Naive thymus-derived CD8-positive, alpha-beta T cell (primary cell): Measurements from ENCODE around the gene SLC19A1. TPM values are rescaled to one million over a fixed set of nuclear protein-coding genes. Genes with fewer than 3 reads are reported as not detected.
A peak's percentile ranks its signal among the peaks of the same experiment; 100 is the strongest.

Experiments
- ATAC-seq, 2 donors: fragments of 150-1000 bp; cut with Tn5 transposase in 1 of 2; sonication (Bioruptor Pico), chemical (Tn5 transposase) in 1 of 2; 1 replicate in 1 of 2; 2 replicates in 1 of 2; pipeline ENCODE4 v1.10.0; 2021; ENCODE audit warnings: mild to moderate bottlenecking in 2 of 2, moderate library complexity in 2 of 2
- POLR2A ChIA-PET: fragments of 350-600 bp; sonication (Branson Sonifier 250); formaldehyde crosslinking; loops from one replicate; lab custom pipeline; 2021; ENCODE audit warnings: antibody characterized with exemption; lab: Charles Lee
- DNase-seq, 10 donors: peaks; one replicate each; pipeline versions ENCODE4 v3.0.0 to v3.0.0-alpha.2; 2020 to 2022
- H3K27ac Mint-ChIP-seq, 10 donors: one replicate each; pipeline ENCODE4 v1.8.0; 2020 to 2022; ENCODE audit warnings: mild to moderate bottlenecking in 10 of 10, mixed read lengths in 10 of 10, moderate library complexity in 4 of 10, inconsistent platforms in 1 of 10
- H3K27me3 Mint-ChIP-seq, 5 donors: one replicate each; pipeline ENCODE4 v1.8.0; 2021 to 2022; ENCODE audit warnings: mixed read lengths in 5 of 5
- H3K36me3 Mint-ChIP-seq, 3 donors: one replicate each; pipeline ENCODE4 v1.8.0; 2020 to 2022; ENCODE audit warnings: mixed read lengths in 3 of 3, mild to moderate bottlenecking in 2 of 3, inconsistent platforms in 1 of 3
- H3K4me1 Mint-ChIP-seq, 4 donors: one replicate each; pipeline ENCODE4 v1.8.0; 2021 to 2022; ENCODE audit warnings: mixed read lengths in 4 of 4
- H3K4me3 Mint-ChIP-seq, 10 donors: one replicate each; pipeline ENCODE4 v1.8.0; 2020 to 2022; ENCODE audit warnings: mild to moderate bottlenecking in 10 of 10, mixed read lengths in 10 of 10, moderate library complexity in 6 of 10, inconsistent platforms in 1 of 10
- H3K9me3 Mint-ChIP-seq, 9 donors: one replicate each; pipeline ENCODE4 v1.8.0; 2020 to 2022; ENCODE audit warnings: mixed read lengths in 9 of 9, mild to moderate bottlenecking in 3 of 9, inconsistent platforms in 1 of 9, moderate library complexity in 1 of 9
- polyA plus RNA-seq, 3 donors: library from polyadenylated mRNA; unstranded; fragments of 300-500 nt; fragmentation: Illumina TruSeq; gene quantifications; one replicate each; pipeline ENCODE4 v1.2.3, GENCODE V29; 2021
- total RNA-seq, 8 experiments: library from RNA in 2 of 8; stranded (reverse) in 2 of 8; gene quantifications; one replicate each; pipeline ENCODE4 v1.2.3 and lab custom pipeline; 2021 to 2026

The SLC19A1 gene
- total and polyA plus RNA-seq, 5 experiments from 2014 or later, result 4.6 to 14.4 (median 10.2) TPM

DNA sequence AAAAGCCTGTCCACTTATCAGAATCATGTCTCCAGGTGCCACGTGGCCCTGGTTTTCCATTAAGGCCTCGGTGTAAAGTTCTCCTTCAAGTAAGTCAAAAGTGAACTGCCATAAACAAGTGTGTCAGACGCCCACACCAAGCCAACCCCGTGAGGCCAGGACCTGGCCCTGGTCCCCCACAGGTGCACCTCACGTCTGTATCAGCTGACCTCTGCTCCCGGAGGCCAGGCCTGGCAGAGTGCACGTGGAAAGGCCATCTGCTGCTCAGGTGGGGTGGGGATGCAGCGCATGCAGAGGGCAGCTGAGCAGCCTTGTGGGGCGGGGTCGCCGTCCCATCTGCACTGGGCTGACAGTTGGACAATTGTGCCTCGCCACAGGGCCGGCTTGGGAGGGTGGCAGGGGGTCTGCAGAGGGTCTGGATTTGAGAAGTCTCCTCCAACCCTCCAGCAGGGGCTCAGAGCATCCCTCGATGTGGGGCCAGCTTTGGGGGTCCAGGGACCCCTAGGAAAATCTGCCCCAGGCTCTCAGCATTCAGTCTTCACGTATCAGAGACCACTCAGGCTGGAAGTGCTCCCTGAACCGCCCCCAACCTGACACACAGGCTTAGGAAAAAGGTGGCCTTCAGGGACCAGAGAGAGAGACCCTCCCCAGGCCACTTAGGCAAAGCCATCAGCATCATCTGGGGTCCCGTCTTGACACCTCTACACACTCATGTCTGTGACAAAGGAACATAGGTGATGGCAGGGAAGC lies 3.0 kb downstream of the SLC19A1 start:
- POLR2A ChIA-PET, result interaction anchor here (0.6 kb wide), 1 partner anchor 720 kb away, joined by 3 read pairs; no protein-coding TSS in a partner anchor
- Mint-ChIP-seq H3K27me3 (no peaks in the 10 kb centered on the region), H3K4me1 (peaks cover 5 to 48% (median 29%) of the 10 kb centered on the region in 4 donors), H3K36me3 (peaks cover 0 to 4% (median 0%) of the 10 kb centered on the region in 3 donors), H3K27ac (peak overlapping the region in 3 of 10 donors; percentile 10 to 73 (median 69)), H3K4me3 (peak overlapping the region in 5 of 10 donors; percentile 2 to 74 (median 66)), H3K9me3 (no peaks in the 10 kb centered on the region)
- DNase-seq (peak in 1 of 10 donors; percentile 47), ATAC-seq (no peak)

DNA sequence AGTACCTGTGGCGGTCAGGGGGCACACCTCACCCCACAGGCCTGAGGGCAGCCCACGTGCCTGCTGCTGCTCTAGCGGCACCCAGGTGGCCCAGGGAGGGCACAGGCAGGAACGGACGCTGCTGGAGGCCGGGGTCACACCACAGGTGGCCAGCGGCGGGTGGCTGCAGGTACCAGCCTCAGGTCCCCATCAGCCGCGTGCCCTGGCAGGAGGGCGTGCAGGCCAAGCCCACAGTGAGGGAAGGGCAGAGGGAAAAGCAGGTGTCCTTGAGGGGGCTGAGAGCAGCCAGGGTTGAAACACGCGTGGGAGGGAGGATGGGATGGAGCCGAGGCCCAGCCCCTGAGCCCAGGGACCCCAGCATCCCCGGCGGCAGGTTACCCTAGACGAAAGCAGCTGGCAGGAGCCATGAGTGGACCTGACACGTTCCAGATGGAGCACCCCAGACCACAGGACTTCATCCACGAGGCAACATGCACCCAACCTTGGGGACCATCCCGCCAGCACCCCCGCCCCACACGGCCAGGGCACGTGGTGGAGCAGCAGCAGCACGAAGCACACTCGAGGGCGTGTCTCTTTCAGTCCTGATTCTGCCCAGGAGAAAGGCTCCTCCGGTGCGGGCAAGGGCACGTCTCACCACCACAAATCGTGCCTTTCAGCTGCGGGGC lies 3.7 kb downstream of the SLC19A1 start:
- POLR2A ChIA-PET, result interaction anchor here (0.6 kb wide), 1 partner anchor 720 kb away, joined by 3 read pairs; no protein-coding TSS in a partner anchor
- peaks cover 5 to 50% (median 27%) of the 10 kb centered on the region in 4 donors for H3K4me1 Mint-ChIP-seq
- peaks cover 0 to 4% (median 0%) of the 10 kb centered on the region in 3 donors for H3K36me3 Mint-ChIP-seq
- H3K9me3 Mint-ChIP-seq, result no peaks in the 10 kb centered on the region
- ATAC-seq (no peak), DNase-seq (peak in 1 of 10 donors; percentile 57)
- no peak overlapping the region for H3K4me3 Mint-ChIP-seq
- H3K27me3 Mint-ChIP-seq, result no peaks in the 10 kb centered on the region
- no peak overlapping the region for H3K27ac Mint-ChIP-seq

GRCh38 chr21:45537746-45538291 lies 4.4 kb downstream of the SLC19A1 start:
- peak in 1 of 10 donors; percentile 36 for DNase-seq
- H3K9me3 Mint-ChIP-seq, result no peaks in the 10 kb centered on the region

GRCh38 chr21:45537111-45537745 lies 5.0 kb downstream of the SLC19A1 start:
- POLR2A ChIA-PET, result interaction anchor here (0.5 kb wide), 1 partner anchor 29 kb away, joined by 5 read pairs; no protein-coding TSS in a partner anchor
- ATAC-seq, result no peak
- H3K36me3 Mint-ChIP-seq, result peaks cover 0 to 4% (median 0%) of the 10 kb centered on the region in 3 donors
- H3K4me3 Mint-ChIP-seq, result no peak overlapping the region
- no peaks in the 10 kb centered on the region for H3K27me3 Mint-ChIP-seq
- peaks cover 8 to 58% (median 32%) of the 10 kb centered on the region in 4 donors for H3K4me1 Mint-ChIP-seq
- no peaks in the 10 kb centered on the region for H3K9me3 Mint-ChIP-seq
- peak overlapping the region in 1 of 10 donors; percentile 22 for H3K27ac Mint-ChIP-seq
- DNase-seq, result peak in 1 of 10 donors; percentile 48

More at GRCh38 chr21:45537746-45538291, 4.4 kb downstream of the SLC19A1 start:
- Mint-ChIP-seq H3K4me1 (peaks cover 5 to 52% (median 26%) of the 10 kb centered on the region in 4 donors), H3K4me3 (no peak overlapping the region), H3K27me3 (no peaks in the 10 kb centered on the region), H3K36me3 (peaks cover 0 to 4% (median 0%) of the 10 kb centered on the region in 3 donors), H3K27ac (peak overlapping the region in 1 of 10 donors; percentile 11)
- POLR2A ChIA-PET, result interaction anchor here (0.5 kb wide), 1 partner anchor 28 kb away, joined by 5 read pairs; no protein-coding TSS in a partner anchor
- no peak for ATAC-seq

GRCh38 chr21:45536301-45537081 lies 5.7 kb downstream of the SLC19A1 start:
- POLR2A ChIA-PET, result no interaction called here
- peak in 1 of 10 donors; percentile 41 for DNase-seq
- Mint-ChIP-seq H3K4me1 (peaks cover 8 to 58% (median 33%) of the 10 kb centered on the region in 4 donors), H3K36me3 (peaks cover 0 to 4% (median 0%) of the 10 kb centered on the region in 3 donors), H3K27me3 (no peaks in the 10 kb centered on the region), H3K27ac (peak overlapping the region in 2 of 10 donors; percentile 47 to 83), H3K4me3 (peak overlapping the region in 2 of 10 donors; percentile 2 to 15), H3K9me3 (no peaks in the 10 kb centered on the region)
- no peak for ATAC-seq

- no peaks in the 10 kb centered on the region for H3K9me3 Mint-ChIP-seq
- peak overlapping the region in 4 of 10 donors; percentile 13 to 73 (median 40) for H3K27ac Mint-ChIP-seq
- peak in 2 of 10 donors; percentile 18 to 59 for DNase-seq
- H3K4me1 Mint-ChIP-seq, result peaks cover 8 to 49% (median 27%) of the 10 kb centered on the region in 4 donors
- H3K4me3 Mint-ChIP-seq, result no peak overlapping the region
- POLR2A ChIA-PET, result no interaction called here
- no peaks in the 10 kb centered on the region for H3K27me3 Mint-ChIP-seq
- no peak for ATAC-seq
- H3K36me3 Mint-ChIP-seq, result peaks cover 0 to 4% (median 0%) of the 10 kb centered on the region in 3 donors
These were observed 6.7 kb downstream of the SLC19A1 start for GRCh38 chr21:45535341-45536081.

DNA sequence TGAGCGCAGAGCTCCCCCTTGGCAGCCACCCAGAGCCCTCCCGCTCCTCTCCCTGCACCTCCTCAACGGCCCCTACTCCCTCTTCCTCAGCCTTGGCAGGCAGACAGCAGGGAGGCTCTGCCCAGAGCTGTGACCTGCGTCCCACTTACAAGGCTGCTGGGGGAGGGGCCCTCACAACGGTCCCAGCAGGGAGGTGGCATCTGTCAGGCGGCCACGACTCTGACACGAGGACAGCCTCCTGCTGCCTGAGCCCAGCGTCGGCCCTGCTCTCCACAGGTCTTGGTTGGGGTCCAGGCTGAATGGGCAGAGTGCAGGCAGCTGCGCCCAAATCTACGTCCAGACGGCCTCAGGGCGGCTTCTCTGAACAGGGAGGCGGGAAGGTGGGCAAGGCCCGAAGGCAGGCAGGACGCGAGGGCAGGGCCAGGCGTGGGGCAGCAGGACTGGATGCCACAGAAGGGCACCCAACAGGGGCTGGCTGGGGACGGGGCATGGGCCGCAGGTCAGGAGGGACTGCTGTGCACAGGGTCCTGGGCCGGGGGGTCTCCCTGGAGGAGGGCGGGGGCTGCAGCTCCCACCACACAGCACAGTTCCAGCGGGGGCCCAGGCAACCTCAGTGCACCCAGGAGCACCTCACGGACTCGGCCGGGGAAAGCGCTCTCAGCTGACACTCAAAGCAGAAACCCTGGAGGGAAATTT lies 7.5 kb downstream of the SLC19A1 start:
- H3K27ac Mint-ChIP-seq, result peak overlapping the region in 5 of 10 donors; percentile 3 to 73 (median 46)
- H3K36me3 Mint-ChIP-seq, result peaks cover 0 to 4% (median 0%) of the 10 kb centered on the region in 3 donors
- peaks cover 6 to 44% (median 24%) of the 10 kb centered on the region in 4 donors for H3K4me1 Mint-ChIP-seq
- H3K9me3 Mint-ChIP-seq, result no peaks in the 10 kb centered on the region
- ATAC-seq (no peak), DNase-seq (peak in 1 of 10 donors; percentile 56)
- H3K4me3 Mint-ChIP-seq, result peak overlapping the region in 2 of 10 donors; percentile 14 to 36
- POLR2A ChIA-PET, result no interaction called here
- H3K27me3 Mint-ChIP-seq, result no peaks in the 10 kb centered on the region

DNA sequence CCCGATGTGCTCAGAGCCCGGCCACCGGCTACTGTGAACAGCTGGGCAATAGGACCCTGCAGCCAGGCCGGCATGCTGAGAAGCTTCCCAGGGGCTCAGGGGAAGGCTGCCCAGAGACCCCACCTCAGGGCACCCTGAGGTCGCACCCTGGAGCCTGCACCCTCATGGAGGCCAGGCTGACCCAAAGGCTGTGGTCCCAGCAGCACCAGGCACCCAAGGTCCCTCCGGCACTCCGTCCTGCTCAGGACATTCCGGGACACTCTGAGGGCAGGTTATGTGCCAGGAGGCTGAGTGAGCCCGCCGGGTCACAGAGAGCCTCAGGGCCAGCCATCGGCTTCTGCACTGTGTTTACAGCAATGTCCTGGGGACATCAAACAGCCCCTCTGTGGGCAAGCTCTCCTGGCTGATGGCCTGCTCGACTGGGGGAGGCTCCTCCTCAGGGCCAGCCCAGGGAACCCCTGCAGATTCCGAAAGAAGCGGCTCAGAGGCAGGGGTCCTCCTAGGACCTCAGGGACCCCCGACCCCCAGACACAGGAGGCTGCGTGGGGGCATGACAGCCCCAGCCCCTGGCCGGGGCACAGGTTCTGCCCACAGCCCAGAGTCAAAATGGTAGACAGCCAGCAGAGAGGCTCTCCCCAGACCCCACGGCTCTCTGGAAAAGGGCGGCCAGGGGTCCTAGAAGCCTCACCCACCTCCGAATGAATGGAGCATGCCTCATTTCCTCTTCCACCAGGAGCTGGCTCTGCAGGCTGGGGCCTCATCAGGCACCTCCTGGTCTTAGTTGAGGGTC lies 8.2 kb downstream of the SLC19A1 start:
- H3K36me3 Mint-ChIP-seq, result peaks cover 0 to 4% (median 0%) of the 10 kb centered on the region in 3 donors
- DNase-seq (peak in 1 of 10 donors; percentile 52), ATAC-seq (no peak)
- peaks cover 6 to 42% (median 24%) of the 10 kb centered on the region in 4 donors for H3K4me1 Mint-ChIP-seq
- H3K9me3 Mint-ChIP-seq, result no peaks in the 10 kb centered on the region
- H3K4me3 Mint-ChIP-seq, result peak overlapping the region in 1 of 10 donors; percentile 36
- POLR2A ChIA-PET, result no interaction called here
- peak overlapping the region in 3 of 10 donors; percentile 14 to 73 (median 61) for H3K27ac Mint-ChIP-seq
- no peaks in the 10 kb centered on the region for H3K27me3 Mint-ChIP-seq

DNA sequence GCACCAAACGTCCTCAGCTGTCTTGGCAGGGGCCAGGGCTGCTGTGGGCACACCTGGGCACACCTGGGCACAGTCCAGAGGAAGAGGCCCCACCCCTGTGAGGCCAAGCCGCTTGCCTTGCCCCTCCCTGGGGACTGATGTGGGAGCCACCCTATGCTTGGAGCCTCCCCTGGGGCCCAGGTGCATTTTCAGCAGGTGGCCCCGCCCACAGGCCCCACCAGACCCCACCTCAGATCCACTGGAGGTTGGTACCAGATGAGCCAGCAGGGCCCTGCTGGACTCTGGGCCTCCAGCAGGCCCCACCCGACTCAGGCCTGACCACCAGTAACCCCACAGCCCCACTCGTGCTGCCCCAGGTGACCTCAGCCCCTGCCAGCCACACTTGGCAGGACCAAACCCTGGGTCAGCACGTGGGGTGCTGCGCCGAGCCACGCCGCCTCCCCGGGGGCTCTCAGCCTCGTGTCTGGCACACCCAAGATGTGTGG lies 8.8 kb downstream of the SLC19A1 start:
- peak in 1 of 10 donors; percentile 36 for DNase-seq
- H3K36me3 Mint-ChIP-seq, result peaks cover 0 to 4% (median 0%) of the 10 kb centered on the region in 3 donors
- peak overlapping the region in 3 of 10 donors; percentile 24 to 76 (median 61) for H3K4me3 Mint-ChIP-seq
- no peaks in the 10 kb centered on the region for H3K27me3 Mint-ChIP-seq
- POLR2A ChIA-PET, result no interaction called here
- H3K27ac Mint-ChIP-seq, result peak overlapping the region in 6 of 10 donors; percentile 9 to 85 (median 81)
- H3K9me3 Mint-ChIP-seq, result no peaks in the 10 kb centered on the region
- ATAC-seq, result no peak
- peaks cover 6 to 38% (median 24%) of the 10 kb centered on the region in 4 donors for H3K4me1 Mint-ChIP-seq
